KOPT-K1 (cell line): ENCODE results near the gene MAP4K5.

ENCODE experiments used
- H3K27ac ChIP-seq: fragments of 200-600 bp; sonication (generic); 2 replicates; pipeline ENCODE4 v1.5.1; 2016; ENCODE audit warnings: antibody characterized with exemption, mild to moderate bottlenecking, low read depth, low read length; ENCODE audit not compliant: poor library complexity, severe bottlenecking
- H3K36me3 ChIP-seq: fragments of 200-600 bp; sonication (generic); 2 replicates; pipeline ENCODE4 v1.5.1; 2017; ENCODE audit warnings: antibody characterized with exemption, mild to moderate bottlenecking, low read length, moderate library complexity; ENCODE audit not compliant: insufficient read depth
- H3K9me3 ChIP-seq: fragments of 200-600 bp; sonication (generic); 2 replicates; pipeline ENCODE4 v1.5.1; 2017; ENCODE audit warnings: antibody characterized with exemption, low read length, mild to moderate bottlenecking; ENCODE audit not compliant: insufficient read depth, poor library complexity, severe bottlenecking

MAP4K5 gene

DNA sequence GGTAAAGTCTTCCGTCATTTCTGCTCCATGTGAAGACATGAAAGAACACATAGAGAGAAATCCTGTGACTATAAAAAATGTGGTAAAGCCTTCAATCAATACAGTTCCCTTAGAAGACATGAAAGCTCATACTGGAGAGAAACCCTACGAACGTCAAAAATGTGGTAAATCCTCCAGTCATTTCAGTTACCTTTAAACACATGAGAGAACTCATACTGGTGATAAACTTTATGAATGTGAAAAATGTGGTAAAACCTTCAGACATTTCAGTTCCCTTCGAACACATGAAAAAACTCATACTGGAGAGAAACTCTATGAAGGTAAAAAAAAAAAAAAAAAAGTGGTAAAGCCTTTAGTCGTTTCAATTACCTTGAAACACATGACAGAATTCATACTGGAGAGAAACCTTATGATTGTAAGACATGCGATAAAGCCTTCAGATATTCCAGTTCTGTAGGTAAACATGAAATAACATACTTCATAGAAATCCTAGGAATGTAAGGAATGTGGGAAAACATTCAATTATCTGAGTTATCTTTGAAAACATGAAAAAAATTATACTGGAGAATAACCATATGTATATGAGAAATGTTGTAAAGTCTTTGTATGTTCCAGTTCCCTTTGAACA is 60.4 kb downstream of the MAP4K5 start:
- H3K36me3 ChIP-seq: peaks cover 76% of the 10 kb centered on the region
- no peak overlapping the region for H3K27ac ChIP-seq
- H3K9me3 ChIP-seq: peaks cover 53% of the 10 kb centered on the region

DNA sequence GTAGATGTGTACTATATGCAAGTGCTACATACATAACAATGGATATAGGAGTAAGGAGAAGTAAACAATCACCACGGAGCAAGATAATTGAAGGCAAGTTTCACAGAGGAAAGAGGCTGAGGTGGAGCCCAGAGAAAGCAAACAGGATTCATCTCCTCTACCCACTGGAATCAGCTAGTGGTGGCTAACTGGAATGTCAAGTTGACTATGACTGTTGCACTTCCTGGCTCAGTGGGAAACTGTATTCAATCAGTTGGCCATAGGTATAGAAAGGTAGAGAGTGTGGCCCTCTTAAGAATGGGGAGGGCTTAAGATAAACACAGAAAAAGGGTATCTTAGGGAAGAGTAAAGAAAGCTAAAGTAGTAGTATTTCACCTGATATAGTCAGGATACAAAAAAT is 62.4 kb downstream of the MAP4K5 start:
- H3K36me3 ChIP-seq: peaks cover 79% of the 10 kb centered on the region
- no peak overlapping the region for H3K27ac ChIP-seq
- peaks cover 53% of the 10 kb centered on the region for H3K9me3 ChIP-seq

DNA sequence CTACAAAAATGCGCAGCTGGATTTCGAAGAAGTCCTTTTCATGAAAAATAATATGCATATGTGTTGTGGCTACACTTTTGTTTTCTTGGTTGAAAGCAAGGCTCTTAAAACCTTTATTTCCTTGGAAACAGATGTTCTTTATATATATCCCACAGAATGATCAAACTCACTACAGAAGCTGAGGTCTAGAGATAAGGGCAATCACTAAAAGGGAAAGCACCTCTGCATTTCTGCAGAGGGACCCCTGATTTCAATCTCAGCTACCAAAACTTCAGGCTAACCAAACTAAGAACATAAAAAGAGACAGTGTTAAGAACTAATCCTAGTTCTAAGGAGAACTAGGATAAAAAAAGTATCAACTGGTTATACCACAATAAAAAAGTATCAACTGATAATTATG is 70.3 kb downstream of the MAP4K5 start:
- Histone ChIP-seq H3K27ac (no peak overlapping the region), H3K9me3 (no peaks in the 10 kb centered on the region), H3K36me3 (peaks cover 45% of the 10 kb centered on the region)

DNA sequence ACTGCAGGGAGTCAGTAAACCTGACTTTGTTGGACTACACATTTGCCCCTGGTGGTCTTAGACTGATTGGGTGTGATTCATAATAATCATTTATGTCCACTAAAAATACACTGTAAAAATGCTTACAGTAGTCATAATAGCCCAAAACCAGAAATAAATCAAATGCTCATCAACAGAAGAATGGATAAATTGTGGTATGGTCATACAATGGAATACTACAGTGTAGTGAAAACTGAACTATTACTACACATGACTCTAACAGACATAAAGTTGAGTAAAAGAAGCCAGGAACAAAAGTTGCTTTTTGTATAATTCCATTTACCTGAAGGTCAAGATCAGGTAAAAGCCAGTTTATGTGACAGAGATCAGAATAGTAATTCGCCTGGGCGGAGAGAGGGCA is 78.5 kb downstream of the MAP4K5 start:
- H3K36me3 ChIP-seq: peaks cover 76% of the 10 kb centered on the region
- H3K27ac ChIP-seq: no peak overlapping the region
- no peaks in the 10 kb centered on the region for H3K9me3 ChIP-seq

DNA sequence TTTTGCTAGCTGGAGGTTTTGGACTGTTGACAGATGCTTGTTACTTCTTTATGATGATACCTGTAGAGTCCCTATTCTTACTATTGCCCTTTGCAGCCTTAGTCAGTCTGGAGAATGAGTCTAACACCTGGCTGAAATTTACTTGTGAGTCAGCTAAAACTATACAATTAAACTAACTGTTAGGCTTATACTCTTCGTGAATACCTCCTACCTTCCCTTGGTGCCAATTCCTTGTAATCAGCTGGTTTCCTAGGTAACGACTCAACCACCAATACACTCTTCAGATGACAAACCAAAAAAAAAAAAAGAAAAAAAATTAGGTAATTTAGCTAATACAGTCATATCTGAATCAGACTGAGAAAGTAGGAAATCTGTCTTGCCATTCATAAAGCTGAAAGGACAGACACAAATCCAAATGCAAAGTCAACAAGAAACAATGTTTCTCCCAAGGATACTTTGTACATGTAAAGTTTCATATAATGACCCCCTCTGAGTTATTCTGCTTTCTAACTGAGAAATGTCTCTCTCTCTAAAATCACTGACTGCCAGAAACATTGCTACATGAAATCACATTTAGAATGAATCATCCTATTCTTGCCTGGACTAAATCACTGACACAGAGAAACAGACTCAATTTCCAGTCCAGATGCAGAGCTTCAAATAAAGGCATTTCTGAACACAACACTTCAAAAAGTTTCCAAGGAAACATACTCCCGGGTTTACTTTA is 79.2 kb downstream of the MAP4K5 start:
- Histone ChIP-seq H3K9me3 (no peaks in the 10 kb centered on the region), H3K27ac (no peak overlapping the region), H3K36me3 (peaks cover 72% of the 10 kb centered on the region)

DNA sequence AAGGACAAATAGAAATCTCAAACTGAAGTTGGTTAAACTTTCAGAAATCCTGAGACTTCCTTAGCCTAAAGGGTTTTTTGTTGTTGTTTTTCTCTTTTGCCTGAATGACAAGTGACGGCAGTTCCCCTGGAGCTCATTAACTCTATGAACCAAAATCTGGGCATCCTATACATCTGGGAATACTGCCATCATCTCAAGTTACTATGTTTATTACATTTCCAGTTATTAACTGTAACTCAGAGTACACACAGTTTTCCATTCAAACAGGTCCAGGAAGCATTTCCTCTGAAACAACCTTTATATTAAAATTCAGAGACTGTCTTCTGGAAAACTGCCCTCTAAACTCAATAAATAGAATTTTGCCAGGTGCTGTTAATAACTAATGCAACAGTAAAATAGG is 80.1 kb downstream of the MAP4K5 start:
- Histone ChIP-seq H3K27ac (no peak overlapping the region), H3K36me3 (peaks cover 74% of the 10 kb centered on the region)

DNA sequence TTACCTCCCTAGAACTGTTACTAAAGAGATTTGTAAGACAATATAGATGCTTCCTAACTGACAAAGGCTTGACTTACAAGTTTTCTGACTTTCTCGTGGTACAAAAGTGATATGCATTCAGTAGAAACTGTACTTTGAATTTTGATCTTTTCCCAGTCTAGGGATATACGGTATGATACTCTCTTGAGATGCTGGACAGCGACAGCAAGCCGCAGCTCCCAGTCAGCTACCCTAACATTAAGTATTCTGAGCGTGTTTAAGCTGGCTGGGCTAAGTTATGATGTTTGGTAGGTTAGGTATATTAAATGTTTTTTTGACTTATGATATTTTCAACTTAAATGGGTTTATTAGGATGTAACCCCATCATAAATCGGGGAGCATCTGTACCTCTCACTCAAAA is 80.5 kb downstream of the MAP4K5 start:
- no peak overlapping the region for H3K27ac ChIP-seq
- peaks cover 73% of the 10 kb centered on the region for H3K36me3 ChIP-seq
- no peaks in the 10 kb centered on the region for H3K9me3 ChIP-seq

More for the DNA sequence above, 80.1 kb downstream of the MAP4K5 start:
- no peaks in the 10 kb centered on the region for H3K9me3 ChIP-seq

DNA sequence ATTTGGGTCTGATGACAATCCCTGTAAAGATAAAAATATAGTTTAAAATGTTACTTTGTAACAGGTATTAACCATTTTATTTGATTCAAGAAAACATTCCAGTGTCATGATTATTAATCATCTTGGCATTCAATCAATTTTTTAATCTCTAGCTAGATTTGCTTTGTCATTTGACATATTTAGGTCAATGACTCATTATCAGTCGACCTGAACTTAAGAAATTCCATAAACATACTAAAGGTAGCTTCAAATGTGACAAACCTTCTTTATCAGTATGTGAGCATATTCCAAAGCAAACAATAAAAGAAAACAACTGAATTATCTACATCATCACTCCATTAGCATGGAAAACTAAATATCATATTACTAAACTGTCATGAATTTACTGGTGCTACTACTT is 84.9 kb downstream of the MAP4K5 start:
- Histone ChIP-seq H3K36me3 (peaks cover 66% of the 10 kb centered on the region), H3K9me3 (no peaks in the 10 kb centered on the region), H3K27ac (no peak overlapping the region)

DNA sequence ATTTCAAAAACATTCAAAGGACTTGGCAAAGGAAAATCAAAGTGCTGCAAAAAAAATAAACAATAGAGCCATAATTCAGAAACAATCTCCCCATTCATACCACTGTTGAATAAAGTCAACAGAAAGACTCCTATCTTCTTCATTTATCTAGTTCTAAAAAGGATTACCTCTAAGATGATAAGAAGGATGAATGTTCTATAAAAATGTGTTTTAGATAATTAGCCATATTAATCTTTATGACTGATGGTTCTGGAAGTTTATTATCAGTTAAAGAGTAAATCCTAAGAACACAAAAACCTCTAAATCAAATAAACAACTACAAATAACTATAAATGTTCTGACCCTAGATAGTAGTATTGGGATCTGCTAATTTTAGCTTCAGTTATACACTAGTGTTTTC is 97.8 kb downstream of the MAP4K5 start:
- Histone ChIP-seq H3K27ac (no peak overlapping the region), H3K36me3 (peaks cover 57% of the 10 kb centered on the region), H3K9me3 (peaks cover 19% of the 10 kb centered on the region)

DNA sequence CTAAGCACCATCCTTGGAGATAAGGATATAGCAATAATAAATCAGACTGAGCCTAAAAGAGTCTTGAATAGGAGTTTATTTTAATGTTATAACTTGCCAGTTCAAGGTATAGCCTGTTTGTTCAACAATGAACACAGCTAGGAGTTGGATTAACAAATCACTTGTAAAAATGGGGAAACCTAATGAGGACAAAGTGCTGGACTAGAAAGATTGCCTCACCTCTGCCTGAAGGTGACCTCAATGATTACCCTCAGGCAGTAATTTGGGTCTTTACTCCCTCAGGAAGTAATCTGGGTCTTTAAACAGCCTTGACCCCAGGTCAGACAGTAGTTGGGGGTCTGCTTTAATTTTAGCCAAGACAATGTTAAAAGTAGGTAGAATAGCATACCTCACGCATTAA is 100.2 kb downstream of the MAP4K5 start:
- Histone ChIP-seq H3K36me3 (peaks cover 61% of the 10 kb centered on the region), H3K9me3 (peaks cover 12% of the 10 kb centered on the region), H3K27ac (no peak overlapping the region)

DNA sequence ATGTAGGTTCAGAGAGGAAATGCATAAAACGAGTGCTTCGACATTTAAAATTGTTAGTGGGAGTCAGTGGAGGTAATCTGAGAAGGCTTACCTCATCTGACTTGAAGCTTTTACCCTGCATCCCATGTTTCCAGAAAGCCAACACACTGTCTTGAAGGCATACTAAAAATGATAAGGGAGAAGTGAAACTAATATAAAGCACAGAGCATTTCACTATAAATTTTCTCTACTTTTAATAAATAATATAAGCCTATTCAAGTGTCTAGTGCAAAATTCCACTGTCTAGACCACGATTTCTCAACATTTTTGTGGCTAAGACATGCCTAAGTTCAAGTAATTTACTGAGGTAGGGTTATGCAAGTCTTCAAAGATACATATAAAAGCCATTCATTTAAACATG is 106.6 kb downstream of the MAP4K5 start:
- peaks cover 23% of the 10 kb centered on the region for H3K36me3 ChIP-seq
- H3K27ac ChIP-seq: no peak overlapping the region
- H3K9me3 ChIP-seq: no peaks in the 10 kb centered on the region

DNA sequence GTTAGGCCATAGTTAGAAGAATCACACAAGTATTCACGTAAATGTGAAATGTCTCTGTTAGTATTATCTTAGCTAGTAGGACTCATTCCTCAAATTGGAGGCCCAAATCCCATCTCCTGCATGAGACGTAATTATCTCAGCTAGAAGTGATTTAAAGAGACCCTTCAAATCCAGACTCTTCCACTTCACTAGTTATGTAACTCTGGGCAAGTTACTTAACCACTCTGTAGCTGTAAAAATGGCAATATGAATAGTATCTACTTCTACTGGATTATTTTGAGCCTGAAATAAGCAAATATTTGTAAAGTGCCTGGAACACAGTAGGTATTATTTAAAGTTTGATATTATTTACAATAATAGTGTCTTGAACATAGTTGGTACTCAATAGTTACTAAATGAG is 107.3 kb downstream of the MAP4K5 start:
- H3K9me3 ChIP-seq: no peaks in the 10 kb centered on the region
- H3K27ac ChIP-seq: no peak overlapping the region
- H3K36me3 ChIP-seq: peaks cover 26% of the 10 kb centered on the region

DNA sequence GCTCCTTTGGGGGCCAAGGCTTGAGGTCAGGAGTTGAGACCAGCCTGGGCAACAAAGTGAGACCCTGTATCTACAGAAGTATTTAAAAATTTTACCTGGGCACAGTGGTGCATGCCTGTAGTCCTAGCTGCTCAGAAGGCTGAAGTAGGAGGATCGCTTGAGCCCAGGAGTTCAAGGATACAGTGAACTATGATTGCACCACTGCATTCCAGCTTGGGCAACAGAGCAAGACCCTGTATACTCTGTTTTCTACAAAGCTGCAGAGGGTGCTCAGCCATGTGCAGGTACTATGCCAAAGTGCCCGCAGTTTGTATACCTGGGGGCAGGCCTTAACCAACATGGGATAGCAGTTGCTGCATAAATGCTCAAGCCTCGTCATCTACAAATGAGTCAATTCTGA is 108.8 kb downstream of the MAP4K5 start:
- H3K36me3 ChIP-seq: peaks cover 32% of the 10 kb centered on the region
- no peak overlapping the region for H3K27ac ChIP-seq

DNA sequence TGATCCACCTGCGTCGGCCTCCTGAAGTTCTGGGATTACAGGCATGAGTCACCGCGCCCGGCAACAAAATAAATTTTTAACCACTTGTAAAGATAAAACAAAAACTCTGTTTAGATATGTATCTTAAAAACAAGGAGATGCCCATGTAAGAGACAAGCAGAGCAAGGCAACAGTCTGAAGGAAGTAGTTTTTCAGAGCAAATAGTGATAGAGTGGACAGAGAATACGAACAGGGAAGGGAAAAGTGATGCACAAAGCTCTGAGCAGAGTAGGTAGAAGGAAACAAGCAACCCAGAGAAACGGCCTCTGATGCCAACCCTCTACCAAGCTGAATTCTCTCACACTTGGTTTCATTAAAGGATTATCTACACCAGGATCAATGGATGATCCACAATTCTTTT is 110.9 kb downstream of the MAP4K5 start:
- Histone ChIP-seq H3K36me3 (peaks cover 38% of the 10 kb centered on the region), H3K27ac (no peak overlapping the region), H3K9me3 (no peaks in the 10 kb centered on the region)

More for the DNA sequence above, 108.8 kb downstream of the MAP4K5 start:
- H3K9me3 ChIP-seq: no peaks in the 10 kb centered on the region

DNA sequence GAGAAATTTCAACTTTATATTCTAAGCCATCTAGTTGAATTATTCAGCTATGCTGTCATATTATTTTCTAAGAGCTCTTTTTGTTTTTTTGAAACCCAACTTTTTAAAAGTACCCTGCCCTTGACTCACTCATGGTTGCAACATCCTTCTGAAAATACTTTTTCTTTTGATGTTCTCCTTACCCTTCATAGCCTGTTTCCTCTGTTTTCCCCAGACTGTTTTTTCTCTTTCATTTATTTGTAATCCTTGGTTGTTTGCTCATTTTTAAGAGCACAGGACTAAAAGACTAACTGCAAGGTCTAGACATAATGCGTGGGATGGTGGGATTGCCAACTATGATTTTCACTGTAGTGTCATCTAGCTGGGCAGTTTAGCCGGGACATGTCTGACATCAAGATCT is 114.5 kb downstream of the MAP4K5 start:
- peaks cover 30% of the 10 kb centered on the region for H3K36me3 ChIP-seq
- no peak overlapping the region for H3K27ac ChIP-seq
- H3K9me3 ChIP-seq: no peaks in the 10 kb centered on the region

DNA sequence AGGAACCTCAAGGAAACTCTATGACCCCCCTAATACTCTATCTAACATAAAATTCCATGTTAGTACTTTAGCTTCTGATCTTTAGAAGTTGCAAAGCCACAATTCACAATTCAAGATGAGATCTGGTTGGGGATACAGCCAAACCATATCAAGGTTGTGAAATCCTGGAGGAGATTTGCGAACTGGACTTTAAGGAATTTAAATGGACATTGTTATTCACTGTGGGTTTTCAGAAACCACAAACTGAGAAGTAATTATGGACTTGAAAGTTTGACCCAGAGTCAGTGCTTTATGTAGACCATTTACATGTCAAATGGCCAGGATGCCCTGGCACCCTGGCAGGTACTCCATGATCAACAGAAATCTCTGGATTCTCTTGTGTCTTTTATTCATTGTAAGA is 121.4 kb downstream of the MAP4K5 start:
- no peaks in the 10 kb centered on the region for H3K9me3 ChIP-seq
- H3K36me3 ChIP-seq: no peaks in the 10 kb centered on the region

More for the DNA sequence above, 121.4 kb downstream of the MAP4K5 start:
- H3K27ac ChIP-seq: no peak overlapping the region
